HepG2 (cell line): Measurements from ENCODE around the gene SLC39A2. TPM values are rescaled to one million over a fixed set of nuclear protein-coding genes. Genes with fewer than 3 reads are reported as not detected.

Experiments used
- ATF1 ChIP-seq: IDR thresholded peaks from 2 replicates; pipeline ENCODE4 v1.6.1; 2016; ENCODE audit warnings: mild to moderate bottlenecking, control low read depth
- ATM ChIP-seq: fragments of 450-650 bp; IDR thresholded peaks from 2 replicates; pipeline ENCODE4 v1.7.1; 2017; ENCODE audit warnings: mild to moderate bottlenecking, borderline replicate concordance
- BCL3 ChIP-seq: sonication (generic); formaldehyde crosslinking; IDR thresholded peaks from 2 replicates; pipeline ENCODE4 v1.5.1; 2020; ENCODE audit warnings: mild to moderate bottlenecking, missing genetic modification reagents, moderate library complexity
- CERS6 ChIP-seq: sonication (generic); formaldehyde crosslinking; IDR thresholded peaks from 2 replicates; pipeline ENCODE4 v1.5.0; 2020; ENCODE audit warnings: missing genetic modification reagents
- FOXA3 ChIP-seq: IDR thresholded peaks from 2 replicates; pipeline ENCODE4 v1.6.1; 2016; ENCODE audit warnings: missing genetic modification reagents, missing compliant biosample characterization
- GABPB1 ChIP-seq: IDR thresholded peaks from 2 replicates; pipeline ENCODE4 v1.6.1; 2016; ENCODE audit warnings: mild to moderate bottlenecking, missing genetic modification reagents, moderate library complexity, missing compliant biosample characterization
- GZF1 ChIP-seq: sonication (generic); formaldehyde crosslinking; IDR thresholded peaks from 2 replicates; pipeline ENCODE4 v1.5.1; 2020; ENCODE audit warnings: mild to moderate bottlenecking, missing genetic modification reagents
- MED8 ChIP-seq: sonication (generic); formaldehyde crosslinking; IDR thresholded peaks from 2 replicates; pipeline ENCODE4 v1.8.1; 2023; ENCODE audit warnings: mild to moderate bottlenecking, missing genetic modification reagents; ENCODE audit not compliant: insufficient replicate concordance
- NFAT5 ChIP-seq: sonication (generic); formaldehyde crosslinking; IDR thresholded peaks from 2 replicates; pipeline ENCODE4 v1.4.0; 2020; ENCODE audit warnings: missing genetic modification reagents
- NR1H2 ChIP-seq: sonication (generic); formaldehyde crosslinking; IDR thresholded peaks from 2 replicates; pipeline ENCODE4 v1.8.1; 2022; ENCODE audit warnings: low read depth, missing genetic modification reagents, borderline replicate concordance
- PLRG1 ChIP-seq: fragments of 450-650 bp; conservative IDR thresholded peaks from 2 replicates; pipeline ENCODE4 v1.6.1; 2016
- PRMT3 ChIP-seq: sonication (generic); formaldehyde crosslinking; IDR thresholded peaks from 2 replicates; pipeline ENCODE4 v1.8.1; 2022; ENCODE audit warnings: low read depth, mild to moderate bottlenecking, moderate library complexity, missing genetic modification reagents, borderline replicate concordance
- RBAK ChIP-seq: sonication (generic); formaldehyde crosslinking; IDR thresholded peaks from 2 replicates; pipeline ENCODE4 v1.5.1; 2020; ENCODE audit warnings: mild to moderate bottlenecking, missing genetic modification reagents
- RXRB ChIP-seq: IDR thresholded peaks from 2 replicates; pipeline ENCODE4 v1.6.1; 2016; ENCODE audit warnings: borderline replicate concordance, missing genetic modification reagents, missing compliant biosample characterization
- SIN3B ChIP-seq: fragments of 150-350 bp; IDR thresholded peaks from 2 replicates; pipeline ENCODE4 v1.6.1; 2014; ENCODE audit warnings: low read length
- TBX3 ChIP-seq: fragments of 450-650 bp; IDR thresholded peaks from 2 replicates; pipeline ENCODE4 v1.6.1; 2017; ENCODE audit warnings: antibody characterized with exemption, mild to moderate bottlenecking, inconsistent platforms, borderline replicate concordance
- TCF12 ChIP-seq, 2 experiments: fragments of 450-650 bp in 1 of 2; sonication (generic) in 1 of 2; formaldehyde crosslinking in 1 of 2; IDR thresholded peaks; 2 replicates each; pipeline versions ENCODE4 v1.6.1 to v1.8.0; 2017 to 2022; ENCODE audit warnings: antibody characterized with exemption in 1 of 2, mild to moderate bottlenecking in 1 of 2, missing genetic modification reagents in 1 of 2, moderate library complexity in 1 of 2
- THAP11 ChIP-seq: IDR thresholded peaks from 2 replicates; pipeline ENCODE4 v1.6.1; 2016; ENCODE audit warnings: missing biosample characterization, missing genetic modification reagents
- THRA ChIP-seq: sonication (generic); formaldehyde crosslinking; IDR thresholded peaks from 2 replicates; pipeline ENCODE4 v1.4.0; 2020; ENCODE audit warnings: missing genetic modification reagents, borderline replicate concordance
- ZFP41 ChIP-seq: sonication (generic); formaldehyde crosslinking; IDR thresholded peaks from 2 replicates; pipeline ENCODE4 v1.4.0; 2020; ENCODE audit warnings: mild to moderate bottlenecking, missing genetic modification reagents, borderline replicate concordance
- ZNF460 ChIP-seq: sonication (generic); formaldehyde crosslinking; IDR thresholded peaks from 2 replicates; pipeline ENCODE4 v1.5.1; 2020; ENCODE audit warnings: missing genetic modification reagents, mild to moderate bottlenecking, borderline replicate concordance
- ZNF546 ChIP-seq: sonication (generic); formaldehyde crosslinking; conservative IDR thresholded peaks from 2 replicates; pipeline ENCODE4 v1.8.1; 2023; ENCODE audit warnings: mild to moderate bottlenecking, missing genetic modification reagents
- ZNF740 ChIP-seq: sonication (generic); formaldehyde crosslinking; IDR thresholded peaks from 2 replicates; pipeline ENCODE4 v1.4.0; 2020; ENCODE audit warnings: missing genetic modification reagents
- polyA plus RNA-seq, 8 experiments: library from polyadenylated mRNA; depleted of rRNA in 3 of 8; stranded (reverse) in 7 of 8; unstranded in 1 of 8; fragments of >200 nt; fragmentation: Illumina TruSeq in 4 of 8; extraction: Trizol in 4 of 8; gene quantifications; 2 replicates each; pipeline versions ENCODE4 v1.2.1 to v1.2.3, GENCODE V29; 2011 to 2016; ENCODE audit warnings: low read depth in 4 of 8, missing spikeins in 1 of 8, mixed read lengths in 1 of 8; ENCODE audit not compliant: insufficient read depth in 1 of 8
- total RNA-seq, 5 experiments: library from RNA; depleted of rRNA; stranded (reverse); fragments of >200 nt; fragmentation: Illumina TruSeq; extraction: Trizol; gene quantifications; 2 replicates each; pipeline ENCODE4 v1.2.3, GENCODE V29; 2016; ENCODE audit warnings: low read depth in 1 of 5

The SLC39A2 gene
- total and polyA plus RNA-seq, 2 of the 13 experiments (the other 11 are each of a cell fraction or from before 2014, with no cell fraction given) = 0.08 to 0.11 TPM

GRCh38 chr14:21048638-21049037 is 49.5 kb downstream of the SLC39A2 start (continued):
- no peak for TF ChIP-seq ZNF460 (CRISPR knock-in tag)
- TF ChIP-seq SIN3B = no peak
- no peak for TF ChIP-seq GZF1 (CRISPR knock-in tag)
- no peak for TF ChIP-seq ZNF546 (CRISPR knock-in tag)
- TF ChIP-seq GABPB1 = peak; percentile 28; the same call in 1 of the 2 replicates
- TF ChIP-seq NFAT5 (CRISPR knock-in tag) = no peak
- TF ChIP-seq THAP11 (CRISPR knock-in tag) = no peak
- TF ChIP-seq RBAK (CRISPR knock-in tag) = no peak
- TF ChIP-seq ATF1 (CRISPR knock-in tag) = no peak
- TF ChIP-seq BCL3 = no peak
- no peak for TF ChIP-seq TCF12 (IDR thresholded peaks at IDR 0.05)
- TF ChIP-seq TCF12 (CRISPR knock-in tag; IDR thresholded peaks at IDR 0.05) = no peak
- no peak for TF ChIP-seq CERS6
- TF ChIP-seq NR1H2 (CRISPR knock-in tag) = no peak
- TF ChIP-seq FOXA3 (CRISPR knock-in tag) = peak; percentile 35; the same call in 1 of the 2 replicates
- no peak for TF ChIP-seq ZNF740 (CRISPR knock-in tag)
- TF ChIP-seq RXRB = peak; percentile 76; the same call in 1 of the 2 replicates
- no peak for TF ChIP-seq MED8 (CRISPR knock-in tag)
- no peak for TF ChIP-seq ZFP41 (CRISPR knock-in tag)
- TF ChIP-seq TBX3 = no peak
- no peak for TF ChIP-seq ATM
- TF ChIP-seq PRMT3 (CRISPR knock-in tag) = no peak
- TF ChIP-seq PLRG1 = no peak
- peak; percentile 76; the same call in 1 of the 2 replicates for TF ChIP-seq THRA (CRISPR knock-in tag)
